Cardiac muscle cell (in vitro differentiated cells and primary cell): Measurements from ENCODE around the gene LPP. TPM values are rescaled to one million over a fixed set of nuclear protein-coding genes. Genes with fewer than 3 reads are reported as not detected.

Experiments used
- DNase-seq, 2 donors: peaks; one replicate each; pipeline versions ENCODE4 v3.0.0 to v3.0.0-alpha.2; 2010 to 2017; ENCODE audit warnings: low read depth in 1 of 2, low spot score in 1 of 2
- H3K27ac ChIP-seq: fragments of 200-600 bp; sonication (generic); 2 replicates; pipeline ENCODE4 v1.5.1; 2016
- H3K27me3 ChIP-seq: fragments of 200-600 bp; sonication (generic); 2 replicates; pipeline ENCODE4 v1.6.0; 2016; ENCODE audit warnings: control low read depth
- H3K36me3 ChIP-seq: fragments of 200-600 bp; sonication (generic); 2 replicates; pipeline ENCODE4 v1.5.1; 2016; ENCODE audit warnings: control low read depth
- H3K4me1 ChIP-seq: fragments of 200-600 bp; sonication (generic); 2 replicates; pipeline ENCODE4 v1.8.1; 2017; ENCODE audit warnings: low read depth, mild to moderate bottlenecking, mixed run types
- H3K4me3 ChIP-seq: fragments of 200-600 bp; sonication (generic); 2 replicates; pipeline ENCODE4 v1.5.1; 2016; ENCODE audit warnings: mild to moderate bottlenecking
- H3K9me3 ChIP-seq: fragments of 200-600 bp; sonication (generic); 2 replicates; pipeline ENCODE4 v1.5.1; 2017; ENCODE audit warnings: low read depth, mild to moderate bottlenecking, control low read depth
- polyA plus RNA-seq: library from polyadenylated mRNA; unstranded; fragments of >200 nt; fragmentation: Nextera tagmentation; extraction: Ambion mirVana; gene quantifications from 2 replicates; pipeline ENCODE4 v1.2.1, GENCODE V29; 2016
- total RNA-seq: library from RNA; depleted of rRNA; stranded (reverse); fragments of >200 nt; gene quantifications from 2 replicates; pipeline ENCODE4 v1.2.3, GENCODE V29; 2016
- TF ChIP-seq, protein P1 (sequence below): IDR thresholded peaks from 2 replicates; pipeline ENCODE4 v1.5.1; 2012; ENCODE audit warnings: low read depth, mild to moderate bottlenecking, low read length

Gene LPP
- total and polyA plus RNA-seq, 2 experiments from 2014 or later = 21.4 to 45.2 TPM

DNA sequence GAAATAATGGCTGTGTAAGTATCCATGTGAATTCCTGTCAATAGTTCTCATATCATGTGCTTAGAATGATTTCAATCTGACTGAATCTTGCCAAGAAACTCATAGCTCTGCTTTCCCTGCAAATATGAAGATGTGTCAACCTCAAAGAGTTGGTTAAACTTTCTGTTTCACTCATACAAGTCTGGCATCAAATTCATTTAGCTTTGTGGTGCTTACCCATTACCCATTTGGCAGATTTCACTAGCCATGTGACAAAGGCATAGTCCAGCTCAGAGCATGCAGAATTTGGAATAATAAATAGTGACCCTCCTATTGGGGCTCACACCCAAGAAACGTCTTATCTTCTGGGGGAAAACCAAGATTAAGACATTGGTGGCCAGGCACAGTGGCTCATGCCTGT lies 761.2 kb downstream of the LPP start:
- Histone ChIP-seq H3K4me1 (peaks cover 12% of the 10 kb centered on the region), H3K27ac (no peak overlapping the region), H3K9me3 (no peaks in the 10 kb centered on the region), H3K4me3 (no peak overlapping the region), H3K36me3 (no peaks in the 10 kb centered on the region), H3K27me3 (no peaks in the 10 kb centered on the region)
- TF ChIP-seq, protein P1, sequence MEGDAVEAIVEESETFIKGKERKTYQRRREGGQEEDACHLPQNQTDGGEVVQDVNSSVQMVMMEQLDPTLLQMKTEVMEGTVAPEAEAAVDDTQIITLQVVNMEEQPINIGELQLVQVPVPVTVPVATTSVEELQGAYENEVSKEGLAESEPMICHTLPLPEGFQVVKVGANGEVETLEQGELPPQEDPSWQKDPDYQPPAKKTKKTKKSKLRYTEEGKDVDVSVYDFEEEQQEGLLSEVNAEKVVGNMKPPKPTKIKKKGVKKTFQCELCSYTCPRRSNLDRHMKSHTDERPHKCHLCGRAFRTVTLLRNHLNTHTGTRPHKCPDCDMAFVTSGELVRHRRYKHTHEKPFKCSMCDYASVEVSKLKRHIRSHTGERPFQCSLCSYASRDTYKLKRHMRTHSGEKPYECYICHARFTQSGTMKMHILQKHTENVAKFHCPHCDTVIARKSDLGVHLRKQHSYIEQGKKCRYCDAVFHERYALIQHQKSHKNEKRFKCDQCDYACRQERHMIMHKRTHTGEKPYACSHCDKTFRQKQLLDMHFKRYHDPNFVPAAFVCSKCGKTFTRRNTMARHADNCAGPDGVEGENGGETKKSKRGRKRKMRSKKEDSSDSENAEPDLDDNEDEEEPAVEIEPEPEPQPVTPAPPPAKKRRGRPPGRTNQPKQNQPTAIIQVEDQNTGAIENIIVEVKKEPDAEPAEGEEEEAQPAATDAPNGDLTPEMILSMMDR = no peak
- DNase-seq = peak in 1 of 2 donors; percentile 52

DNA sequence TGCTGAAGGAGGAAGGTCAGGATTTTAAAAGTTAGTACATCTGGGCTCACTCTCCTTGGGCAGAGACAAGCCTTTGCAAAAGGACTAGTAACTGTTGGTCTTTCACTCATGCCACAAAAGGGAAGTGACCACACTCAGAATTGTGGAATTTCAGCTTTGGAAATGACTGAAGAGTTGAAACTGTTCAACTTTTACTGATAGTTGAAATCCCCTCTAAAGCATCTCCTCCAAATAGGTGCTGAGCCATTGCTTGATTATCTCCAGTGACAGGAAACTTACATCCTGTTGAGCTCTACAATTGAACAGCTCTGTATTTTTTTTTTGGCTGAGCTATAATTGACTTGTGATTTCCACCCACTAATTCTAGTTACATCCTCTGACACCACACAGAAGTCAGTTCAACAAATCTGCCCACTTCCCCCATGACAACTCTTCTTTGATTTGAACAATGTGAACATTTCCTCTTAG lies 763.0 kb downstream of the LPP start:
- Histone ChIP-seq H3K36me3 (no peaks in the 10 kb centered on the region), H3K27me3 (no peaks in the 10 kb centered on the region), H3K4me1 (peaks cover 12% of the 10 kb centered on the region), H3K4me3 (no peak overlapping the region), H3K27ac (no peak overlapping the region), H3K9me3 (no peaks in the 10 kb centered on the region)
- TF ChIP-seq, protein P1 = no peak
- DNase-seq = peak in 1 of 2 donors; percentile 30

DNA sequence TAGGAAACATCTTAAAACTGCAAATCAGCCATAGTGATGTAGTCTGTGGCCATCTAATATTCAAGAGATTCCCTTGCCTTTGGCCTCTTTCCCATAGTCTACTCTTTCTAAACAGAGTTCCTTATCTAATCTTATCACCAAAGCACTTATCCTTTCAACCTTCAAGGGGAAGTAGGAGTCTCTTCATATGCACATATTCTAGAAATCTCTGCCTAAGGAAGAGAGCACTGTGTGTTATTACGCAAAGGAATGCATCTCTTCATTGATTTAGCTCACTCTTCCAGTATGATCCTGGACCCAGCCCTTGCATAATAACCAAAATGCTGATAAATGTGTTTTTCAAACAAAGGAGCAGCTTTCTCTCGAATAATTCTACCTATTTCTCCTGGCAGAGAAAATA lies 764.1 kb downstream of the LPP start:
- H3K4me3 ChIP-seq = no peak overlapping the region
- peaks cover 12% of the 10 kb centered on the region for H3K4me1 ChIP-seq
- H3K36me3 ChIP-seq = no peaks in the 10 kb centered on the region
- H3K9me3 ChIP-seq = no peaks in the 10 kb centered on the region
- DNase-seq = peak in 1 of 2 donors; percentile 63
- no peaks in the 10 kb centered on the region for H3K27me3 ChIP-seq
- no peak overlapping the region for H3K27ac ChIP-seq
- TF ChIP-seq, protein P1 = no peak

DNA sequence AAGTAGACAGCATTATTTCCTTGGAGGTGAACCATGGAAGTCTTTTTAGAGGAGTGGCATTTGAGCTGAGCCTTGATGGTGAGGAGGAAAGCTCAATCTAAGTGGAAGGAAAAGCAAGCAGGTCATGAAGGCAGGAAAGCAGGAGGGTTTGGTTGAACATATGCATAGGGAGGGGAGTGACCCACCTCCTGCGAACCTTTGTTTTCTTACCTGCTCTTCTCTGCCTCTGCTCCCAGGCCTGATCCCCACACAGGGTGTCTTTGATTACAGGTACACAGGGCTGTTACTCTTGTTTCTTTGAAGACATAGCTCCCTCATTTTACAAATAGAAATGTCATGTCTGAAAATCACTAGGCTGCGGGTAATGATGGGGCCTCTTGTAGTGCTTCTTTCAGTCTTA lies 769.7 kb downstream of the LPP start:
- TF ChIP-seq, protein P1 = no peak
- Histone ChIP-seq H3K4me3 (no peak overlapping the region), H3K27ac (no peak overlapping the region), H3K36me3 (no peaks in the 10 kb centered on the region), H3K27me3 (no peaks in the 10 kb centered on the region), H3K9me3 (no peaks in the 10 kb centered on the region), H3K4me1 (peaks cover 5% of the 10 kb centered on the region)
- DNase-seq = no peak

DNA sequence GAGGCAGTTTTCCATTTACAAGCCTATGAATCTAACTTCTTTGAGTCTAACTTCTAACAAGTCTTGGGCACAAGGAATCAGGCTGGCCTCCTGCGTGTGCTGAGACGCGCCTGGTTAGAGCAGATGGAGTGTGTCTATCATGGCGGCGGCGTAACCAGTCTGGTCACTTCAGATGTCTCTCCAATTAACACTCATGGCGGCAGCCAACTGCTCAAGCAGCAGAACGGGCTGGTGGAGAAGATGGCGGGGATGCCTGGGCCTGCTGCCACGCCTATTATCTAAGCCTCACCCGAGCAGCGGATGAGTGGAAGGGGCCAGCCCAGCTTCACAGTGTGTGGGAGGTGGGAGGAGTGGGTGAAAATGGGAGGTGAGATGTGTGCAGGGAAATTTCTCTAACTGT lies 771.4 kb downstream of the LPP start:
- H3K9me3 ChIP-seq = no peaks in the 10 kb centered on the region
- no peak overlapping the region for H3K27ac ChIP-seq
- peaks cover 5% of the 10 kb centered on the region for H3K4me1 ChIP-seq
- no peaks in the 10 kb centered on the region for H3K36me3 ChIP-seq
- no peak for DNase-seq
- TF ChIP-seq, protein P1 = no peak
- no peaks in the 10 kb centered on the region for H3K27me3 ChIP-seq
- H3K4me3 ChIP-seq = no peak overlapping the region

DNA sequence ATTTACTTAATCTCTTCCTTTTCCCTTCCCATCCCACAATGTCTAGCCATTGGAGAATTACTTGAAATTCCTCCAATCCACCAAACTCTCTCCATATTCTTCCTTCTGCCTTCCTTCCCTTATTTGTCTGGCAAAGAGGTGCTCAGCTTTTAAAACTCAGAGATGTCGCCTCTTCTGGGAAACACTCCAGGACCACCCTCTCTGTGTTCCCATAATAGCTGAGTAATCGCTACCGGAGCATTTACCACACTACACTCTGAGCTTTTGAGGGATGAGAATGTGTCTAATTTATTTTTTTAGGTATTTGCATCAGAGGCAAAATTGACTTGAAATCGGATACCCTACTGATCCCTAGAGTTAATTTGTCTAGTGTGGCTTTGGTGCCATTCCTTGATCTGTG lies 772.2 kb downstream of the LPP start:
- Histone ChIP-seq H3K4me1 (peaks cover 5% of the 10 kb centered on the region), H3K27ac (no peak overlapping the region), H3K4me3 (no peak overlapping the region), H3K36me3 (no peaks in the 10 kb centered on the region), H3K9me3 (no peaks in the 10 kb centered on the region), H3K27me3 (no peaks in the 10 kb centered on the region)
- DNase-seq = no peak
- TF ChIP-seq, protein P1 = no peak
